Stimulated activated CD4-positive, alpha-beta T cell treated with anti-CD3 and anti-CD28 coated beads, Interleukin-12 subunit alpha, Interleukin-12 subunit beta, amount 100 ng/mL, for 24 hours (primary cell): ENCODE measurements around the gene C1orf50.
"Not testable (repeated sequence)": the region's sequence is repeated elsewhere in the genome, so short reads cannot be mapped to it uniquely, and the experiment has no call there.

Source experiments
- DNase-seq, 2 experiments: peaks; one replicate each; pipeline ENCODE4 v3.0.0-alpha.2; 2020; ENCODE audit warnings: low read depth in 2 of 2

Gene C1orf50

GRCh38 chr1:42766741-42767509 lies at the start of gene C1orf50, which contains the start of gene P3H1:
Gene C1orf50, plus strand, starts transcription at chr1:42767249. Its CDS starts 63 bp downstream, at chr1:42767312.
Gene P3H1, minus strand, starts transcription at chr1:42767028. Its CDS starts 57 bp downstream, at chr1:42766971.
- peak; percentile 99 for DNase-seq

- no peak for DNase-seq
These were observed 46.2 kb upstream of the C1orf50 start for GRCh38 chr1:42720868-42721267.

GRCh38 chr1:42721926-42722325 lies 45.1 kb upstream of the C1orf50 start:
- DNase-seq: no peak

- not testable (repeated sequence) for DNase-seq
These were observed 44.6 kb upstream of the C1orf50 start for GRCh38 chr1:42722403-42722802.

- no peak for DNase-seq
These were observed 43.5 kb upstream of the C1orf50 start for GRCh38 chr1:42723511-42723910.

- DNase-seq: not testable (repeated sequence)
These were observed 41.2 kb upstream of the C1orf50 start for GRCh38 chr1:42725820-42726219.

GRCh38 chr1:42730002-42730401 lies 37.0 kb upstream of the C1orf50 start:
- DNase-seq: no peak

- peak; percentile 12 to 51 for DNase-seq
These were observed 36.1 kb upstream of the C1orf50 start for GRCh38 chr1:42730988-42731387.

- no peak for DNase-seq
These were observed 35.5 kb upstream of the C1orf50 start for GRCh38 chr1:42731585-42731984.

- no peak for DNase-seq
These were observed 34.8 kb upstream of the C1orf50 start for GRCh38 chr1:42732126-42732680.

- no peak for DNase-seq
These were observed 33.4 kb upstream of the C1orf50 start for GRCh38 chr1:42733415-42734200.

GRCh38 chr1:42734201-42735035 lies 32.6 kb upstream of the C1orf50 start:
- no peak for DNase-seq

GRCh38 chr1:42735056-42735455 lies 32.0 kb upstream of the C1orf50 start:
- DNase-seq: no peak

- no peak for DNase-seq
These were observed 31.5 kb upstream of the C1orf50 start for GRCh38 chr1:42735477-42736105.

GRCh38 chr1:42736152-42736551 lies 30.9 kb upstream of the C1orf50 start:
- no peak for DNase-seq

GRCh38 chr1:42736571-42737200 lies 30.4 kb upstream of the C1orf50 start:
- DNase-seq: no peak

GRCh38 chr1:42737257-42737656 lies 29.8 kb upstream of the C1orf50 start:
- DNase-seq: no peak

- no peak for DNase-seq
These were observed 28.9 kb upstream of the C1orf50 start for GRCh38 chr1:42737986-42738677.

- no peak for DNase-seq
These were observed 28.3 kb upstream of the C1orf50 start for GRCh38 chr1:42738678-42739226.
